HG02973 (cell line): ENCODE measurements around the gene PFKL.
"Not testable (repeated sequence)": the region's sequence is repeated elsewhere in the genome, so short reads cannot be mapped to it uniquely, and the experiment has no call there.

ENCODE experiments used
- ATAC-seq: cut with Tn5 transposase; IDR thresholded peaks from one replicate; pipeline ENCODE4 v1.9.1; 2021; ENCODE audit warnings: moderate library complexity; ENCODE audit not compliant: unreplicated experiment

Gene PFKL

DNA sequence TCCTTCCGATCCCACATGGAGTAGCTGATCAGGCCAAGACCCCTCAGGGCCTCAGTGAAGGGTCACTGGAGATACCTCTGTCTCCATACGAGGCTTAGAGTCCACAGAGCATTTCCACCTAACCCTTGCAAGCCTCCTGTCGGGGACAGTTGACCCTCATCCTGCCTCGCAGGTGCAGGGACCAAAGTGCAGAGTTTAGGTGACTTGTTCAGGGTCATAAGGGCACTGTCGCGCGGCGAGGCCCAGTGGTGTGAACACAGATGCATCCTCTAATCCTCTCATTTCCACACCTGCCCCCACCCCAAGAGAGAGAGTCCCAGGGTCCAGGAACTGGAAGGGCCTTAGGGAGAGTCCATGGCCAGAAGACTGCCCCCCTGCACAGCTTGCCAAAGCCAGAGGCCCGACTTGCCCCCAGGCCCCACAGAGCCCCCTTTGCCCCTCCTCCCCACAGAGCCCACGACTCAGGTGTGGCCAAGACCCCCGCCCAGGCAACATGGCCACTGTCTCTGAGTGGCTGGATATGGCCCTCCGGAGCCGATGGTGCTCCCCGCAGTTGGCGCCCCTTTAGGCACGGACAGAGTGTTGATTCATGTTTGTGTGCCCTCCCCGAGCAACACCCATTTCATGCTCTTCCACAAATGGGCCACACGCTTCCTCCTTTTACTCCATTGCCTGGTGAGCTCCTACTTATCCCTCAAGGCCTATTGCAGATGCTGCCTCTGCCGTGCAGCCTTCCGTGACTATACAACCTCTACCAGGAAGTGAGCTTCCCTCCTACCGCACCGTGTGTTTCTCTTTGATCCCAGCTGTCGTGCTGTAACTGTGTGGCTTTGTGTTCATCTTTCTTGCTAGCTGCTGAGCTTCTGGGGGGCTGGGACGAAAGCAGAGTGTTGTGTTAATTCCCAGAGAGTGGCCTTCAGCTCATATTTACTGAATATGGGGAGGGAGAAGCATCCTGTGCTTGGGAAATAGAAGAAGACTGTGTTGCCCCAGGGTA is 55.2 kb downstream of the PFKL start:
- no peak for ATAC-seq

DNA sequence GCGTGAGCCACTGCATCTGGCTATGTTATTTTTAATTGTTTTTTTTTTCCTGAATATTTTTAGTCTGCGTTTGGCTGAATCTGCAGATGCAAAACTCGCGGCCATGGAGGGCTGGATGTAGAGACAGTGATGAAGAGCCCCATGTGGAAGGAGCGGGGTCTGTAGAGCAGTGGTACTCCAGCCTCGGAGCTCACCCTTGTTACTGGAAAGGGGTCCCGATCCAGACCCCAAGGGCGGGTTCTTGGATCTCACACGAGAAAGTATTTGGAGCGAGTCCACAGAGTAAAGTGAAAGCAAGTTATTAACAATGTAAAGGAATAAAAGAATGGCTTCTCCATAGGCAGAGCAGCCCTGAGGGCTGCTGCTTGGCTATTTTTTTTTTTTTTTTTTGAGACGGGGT is 56.3 kb downstream of the PFKL start:
- no peak for ATAC-seq

GRCh38 chr21:44356636-44357035 is 56.8 kb downstream of the PFKL start:
- no peak for ATAC-seq

GRCh38 chr21:44357064-44357837 is 57.4 kb downstream of the PFKL start:
- no peak for ATAC-seq

DNA sequence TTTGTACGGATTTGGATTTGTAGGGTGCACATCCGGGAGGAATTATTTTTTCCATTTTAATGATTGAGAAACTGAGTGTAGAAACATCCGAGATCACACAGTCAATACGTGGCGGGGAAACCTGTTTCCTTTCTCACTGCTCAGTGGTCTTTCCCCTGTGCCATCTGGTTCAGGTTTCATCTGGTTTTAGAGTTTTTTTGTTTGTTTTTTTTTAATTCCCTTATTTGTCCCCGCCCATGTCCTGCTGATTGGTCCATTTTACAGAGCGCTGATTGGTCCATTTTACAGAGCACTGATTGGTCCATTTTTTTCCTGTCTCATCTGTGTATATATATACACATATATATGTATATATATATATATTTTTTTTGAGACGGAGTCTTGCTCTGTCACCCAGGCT is 59.5 kb downstream of the PFKL start:
- no peak for ATAC-seq

DNA sequence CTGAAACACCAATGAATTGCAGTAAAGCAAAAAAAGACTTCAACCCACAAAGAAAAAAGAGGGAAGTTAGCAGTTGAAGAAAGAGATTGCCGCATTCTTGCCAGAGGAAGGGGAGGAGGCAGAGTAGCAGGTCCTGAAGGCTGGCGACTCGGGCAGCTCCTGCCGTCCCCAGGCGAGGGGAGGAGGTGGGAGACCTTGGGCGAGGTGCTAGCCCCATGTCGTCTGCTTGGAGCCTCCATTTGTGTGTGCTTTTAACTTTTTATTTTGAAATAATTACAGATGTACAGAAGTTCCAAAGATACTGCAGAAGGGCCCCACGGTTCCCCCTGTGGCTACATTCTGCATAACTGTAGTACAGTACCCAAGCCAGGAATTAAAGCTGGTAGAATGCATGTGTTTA is 60.3 kb downstream of the PFKL start:
- ATAC-seq: no peak

GRCh38 chr21:44361903-44362302 is 62.0 kb downstream of the PFKL start:
- not testable (repeated sequence) for ATAC-seq

DNA sequence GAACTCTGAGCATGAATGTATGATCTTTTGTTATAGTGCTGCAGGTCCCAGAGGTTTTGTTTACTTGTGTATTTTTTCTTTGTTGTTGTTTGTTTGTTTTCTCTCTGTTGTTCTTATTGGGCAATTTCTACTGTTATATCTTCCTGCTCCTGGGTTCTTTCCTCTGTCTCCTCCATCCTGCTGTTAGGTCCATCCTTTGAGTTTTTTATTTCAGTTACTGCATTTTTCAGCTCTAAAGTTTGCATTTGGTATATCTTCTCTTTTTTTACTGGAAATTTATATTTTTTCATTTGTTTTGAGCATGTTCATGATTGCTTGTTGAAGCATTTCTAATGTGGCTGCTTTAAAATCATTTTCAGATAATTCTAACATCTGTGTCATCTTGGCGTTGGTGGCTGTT is 63.4 kb downstream of the PFKL start:
- no peak for ATAC-seq

GRCh38 chr21:44364151-44365053 is 64.5 kb downstream of the PFKL start:
- no peak for ATAC-seq

DNA sequence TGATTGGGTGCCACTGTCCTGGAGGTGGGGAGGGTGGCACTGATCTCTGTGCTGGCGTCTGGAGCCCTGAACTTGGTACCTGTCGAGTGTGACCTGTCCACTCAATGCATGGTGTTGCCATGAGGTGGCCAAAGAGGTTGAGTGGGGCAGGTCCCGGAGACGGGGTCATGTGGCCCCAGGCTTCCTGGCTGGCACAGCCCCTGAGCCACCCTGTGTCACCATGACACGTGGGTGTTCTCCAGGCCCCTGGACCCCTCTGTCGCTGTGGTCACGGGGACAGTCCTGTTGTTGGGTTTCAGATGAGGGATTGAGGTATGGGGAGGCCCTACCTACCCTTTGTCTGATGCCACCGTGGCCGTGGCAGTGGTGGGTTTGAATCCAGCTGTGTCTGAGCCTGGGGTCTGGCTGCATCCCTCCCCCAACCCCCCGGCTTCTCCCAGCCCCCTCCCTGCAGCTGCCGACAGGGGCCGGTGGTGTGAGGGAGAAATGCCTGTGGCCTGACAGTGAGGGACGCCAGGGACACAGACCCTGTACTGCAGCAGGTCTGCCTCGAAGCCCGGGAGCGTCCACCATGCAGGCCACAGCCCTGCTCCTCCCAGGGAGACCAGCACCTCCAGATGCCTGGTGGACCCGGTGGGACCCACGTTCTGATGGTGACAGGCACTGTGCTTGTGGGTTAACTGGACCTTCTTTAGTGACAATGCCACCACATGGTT is 65.6 kb downstream of the PFKL start:
- ATAC-seq: no peak

DNA sequence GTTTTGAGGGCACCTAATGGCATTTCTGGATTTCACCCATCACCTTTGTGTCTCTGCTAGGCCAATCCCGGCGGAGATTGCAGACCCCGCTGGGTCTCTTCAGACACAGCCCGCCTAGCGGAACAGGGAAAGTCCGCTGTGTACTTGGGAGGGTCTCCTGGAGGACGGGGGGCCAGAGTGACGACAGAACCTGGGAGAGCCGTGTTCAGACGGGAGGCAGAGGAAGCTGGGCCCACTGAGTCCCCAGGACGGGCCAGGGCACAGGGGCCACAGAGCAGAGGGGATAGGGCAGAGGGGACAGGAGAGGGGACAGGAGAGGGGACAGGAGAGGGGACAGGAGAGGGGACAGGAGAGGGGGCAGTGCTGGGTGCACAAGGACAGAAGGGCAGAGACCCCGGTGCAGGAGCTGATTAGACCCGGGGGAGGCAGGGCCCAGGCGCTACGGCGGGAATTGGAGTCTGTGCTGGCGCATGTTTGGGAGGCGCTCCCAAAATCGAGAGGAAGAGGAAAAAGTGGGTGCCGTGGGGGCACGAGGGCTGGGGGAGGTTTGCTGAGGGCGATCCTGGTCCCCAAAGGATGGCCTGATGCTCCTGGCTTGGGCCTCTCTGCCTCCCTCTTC is 66.2 kb downstream of the PFKL start:
- no peak for ATAC-seq

- no peak for ATAC-seq
Observed at GRCh38 chr21:44366586-44367211, 66.8 kb downstream of the PFKL start.

GRCh38 chr21:44368711-44369446 is 69.0 kb downstream of the PFKL start:
- no peak for ATAC-seq

- no peak for ATAC-seq
Observed at GRCh38 chr21:44370027-44370735, 70.3 kb downstream of the PFKL start.

DNA sequence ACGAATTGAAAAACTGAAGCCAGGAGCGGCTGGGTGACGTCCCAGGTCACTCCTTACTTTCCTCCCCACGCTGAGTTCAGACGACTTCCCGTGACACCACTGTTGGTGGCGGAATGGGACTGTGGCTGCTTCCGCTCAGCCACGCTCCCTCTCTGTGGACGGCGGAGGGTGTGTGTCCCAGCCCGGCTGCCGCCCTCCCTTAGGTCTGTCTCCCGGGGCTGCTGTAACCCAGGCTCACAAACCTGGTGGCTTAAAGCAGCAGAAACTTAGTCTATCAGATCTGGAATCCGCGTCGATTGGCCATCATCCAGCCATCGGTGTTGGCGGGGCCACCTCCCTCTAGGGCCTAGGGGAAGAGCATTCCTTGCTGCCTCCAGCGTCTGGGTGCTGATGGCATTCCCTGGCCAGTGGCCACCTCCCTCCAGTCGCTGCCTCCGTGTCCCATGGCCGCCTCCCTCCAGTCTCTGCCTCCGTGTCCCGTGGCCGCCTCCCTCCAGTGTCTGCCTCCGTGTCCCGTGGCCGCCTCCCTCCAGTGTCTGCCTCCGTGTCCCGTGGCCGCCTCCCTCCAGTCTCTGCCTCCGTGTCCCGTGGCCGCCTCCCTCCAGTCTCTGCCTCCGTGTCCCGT is 71.0 kb downstream of the PFKL start:
- no peak for ATAC-seq

- no peak for ATAC-seq
Observed at GRCh38 chr21:44371596-44371995, 71.7 kb downstream of the PFKL start.

- ATAC-seq: no peak
Observed at GRCh38 chr21:44372616-44373015, 72.8 kb downstream of the PFKL start.
